GM21825 (cell line): Measurements from ENCODE around the gene SLC35D1.
A peak's percentile ranks its signal among the peaks of the same experiment; 100 is the strongest.

Experiments used
- ATAC-seq: cut with Tn5 transposase; IDR thresholded peaks from one replicate; pipeline ENCODE4 v1.9.1; 2021; ENCODE audit warnings: mild to moderate bottlenecking, moderate library complexity; ENCODE audit not compliant: unreplicated experiment

The SLC35D1 gene

GRCh38 chr1:67044631-67045270, 9.2 kb downstream of the SLC35D1 start:
- peak; percentile 54 for ATAC-seq

DNA sequence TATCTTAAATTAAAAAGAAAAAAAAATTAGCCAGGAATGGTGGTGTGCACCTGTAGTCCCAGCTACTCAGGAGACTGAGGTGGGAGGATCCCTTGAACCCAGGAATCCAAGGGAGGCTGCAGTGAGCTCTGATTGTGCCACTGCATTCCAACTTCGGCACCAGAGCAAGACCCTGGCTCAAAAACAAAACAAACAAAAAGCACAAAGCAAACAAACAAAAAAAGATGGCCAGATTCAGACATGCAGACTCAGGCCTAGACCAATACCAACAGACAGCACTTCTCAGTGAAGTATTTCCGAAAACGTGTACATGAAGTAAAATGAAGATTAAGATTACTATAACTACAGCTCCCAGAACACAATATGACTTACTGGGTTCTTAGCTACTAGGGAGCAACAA, 10.6 kb downstream of the SLC35D1 start:
- ATAC-seq: no peak

- no peak for ATAC-seq
These were observed 12.0 kb downstream of the SLC35D1 start for GRCh38 chr1:67041841-67042503.

- ATAC-seq: no peak
These were observed 13.5 kb downstream of the SLC35D1 start for GRCh38 chr1:67040405-67040804.

DNA sequence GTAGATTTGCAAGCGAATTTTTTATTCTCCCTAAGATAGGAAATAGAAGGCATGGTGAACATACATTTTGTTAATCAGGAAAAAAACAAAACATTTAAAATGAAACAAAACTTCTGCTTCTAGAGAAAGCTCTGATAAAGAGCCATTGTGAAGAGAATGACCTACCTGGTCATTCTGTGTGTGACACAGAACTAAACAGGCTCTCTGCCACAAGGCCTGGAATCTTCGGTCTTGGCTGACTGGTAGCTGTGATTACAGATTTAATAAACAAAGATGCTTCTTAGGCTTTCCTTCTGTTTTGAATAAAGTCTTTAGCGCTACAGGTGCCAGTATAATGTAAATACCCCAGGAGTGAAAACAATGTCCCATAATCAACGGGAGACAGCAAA, 22.1 kb downstream of the SLC35D1 start:
- no peak for ATAC-seq

DNA sequence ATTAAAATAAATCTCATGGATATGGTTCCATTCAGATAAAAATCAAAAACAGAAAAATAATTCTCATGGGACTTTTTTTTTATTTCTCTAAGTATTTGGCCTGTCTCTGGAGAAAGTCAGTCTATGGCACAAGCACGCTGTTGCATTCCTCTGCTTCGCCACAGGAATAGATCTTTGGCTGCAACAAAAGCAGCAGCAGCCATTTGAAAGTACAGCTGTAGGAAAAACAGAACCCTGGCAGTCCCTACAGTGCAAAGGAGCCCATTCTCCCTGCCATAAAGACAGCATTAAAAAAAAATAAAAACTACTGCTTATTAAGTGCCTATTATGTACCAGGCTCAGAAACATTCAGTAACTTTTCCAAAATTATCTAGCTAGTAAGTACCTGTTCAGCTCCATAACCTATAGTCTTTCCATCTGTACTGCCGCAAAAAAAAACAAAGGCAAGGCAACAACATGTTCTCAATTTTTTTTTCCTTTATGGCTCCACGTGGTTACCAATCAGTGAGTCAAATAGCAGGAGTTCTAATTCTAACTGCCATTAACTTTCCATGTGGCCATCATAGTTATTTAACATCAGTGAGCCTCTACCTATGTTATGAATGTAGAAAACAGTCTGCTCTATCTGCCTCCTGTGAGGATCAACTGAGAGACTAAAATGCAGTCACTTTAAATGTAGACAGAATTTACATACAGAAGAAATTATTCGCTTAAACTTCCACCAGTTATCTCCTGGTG, 22.7 kb downstream of the SLC35D1 start:
- ATAC-seq: no peak

GRCh38 chr1:67029472-67029871, 24.5 kb downstream of the SLC35D1 start:
- ATAC-seq: no peak

- ATAC-seq: no peak
These were observed 33.2 kb downstream of the SLC35D1 start for GRCh38 chr1:67020765-67021164.

- ATAC-seq: no peak
These were observed 33.6 kb downstream of the SLC35D1 start for GRCh38 chr1:67020304-67020703.

DNA sequence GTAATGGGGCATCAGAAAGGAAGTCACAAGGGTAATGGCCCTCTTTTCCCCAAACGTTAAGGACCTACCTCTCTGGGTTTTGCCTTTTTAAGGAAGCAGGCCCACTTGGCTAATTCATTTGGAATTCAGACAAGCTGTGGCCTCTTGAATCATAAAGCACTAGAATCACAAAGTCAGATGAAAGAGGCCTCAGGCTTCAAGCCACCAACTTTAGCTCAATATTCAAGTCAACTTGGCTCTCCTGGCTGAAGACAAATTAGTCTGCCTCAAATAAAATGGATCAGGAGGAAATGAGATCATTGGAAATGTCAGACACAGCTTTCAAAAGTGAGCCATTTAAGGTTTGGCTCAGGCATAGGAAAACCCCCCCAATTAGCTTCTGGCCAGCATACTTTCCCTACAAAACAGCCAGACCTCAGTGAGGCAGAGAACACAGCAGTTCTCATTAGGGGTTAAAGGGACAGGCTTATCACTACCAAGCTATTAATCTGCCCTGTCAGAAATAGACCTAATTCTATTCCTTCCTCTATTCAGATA, 34.3 kb downstream of the SLC35D1 start:
- ATAC-seq: no peak

GRCh38 chr1:67019121-67019520, 34.8 kb downstream of the SLC35D1 start:
- no peak for ATAC-seq

DNA sequence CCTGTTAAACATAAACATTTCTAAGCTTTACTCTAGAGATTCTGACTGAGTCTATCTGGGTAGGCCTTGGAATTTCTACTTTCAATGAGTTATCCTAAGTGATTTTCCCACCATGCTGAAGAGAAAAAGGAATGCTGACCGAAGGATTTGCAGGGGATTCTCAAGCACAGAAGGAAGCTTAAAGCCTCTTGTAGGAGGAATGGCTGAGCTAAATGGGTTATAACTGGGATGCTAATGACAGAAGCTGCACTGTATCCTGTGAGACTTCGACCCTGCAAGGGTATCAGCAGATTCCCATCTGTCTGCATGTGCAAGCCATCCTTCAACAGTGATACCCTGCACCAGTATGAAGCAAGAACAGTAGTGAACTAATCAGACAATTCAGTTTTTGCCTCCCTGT, 35.4 kb downstream of the SLC35D1 start:
- no peak for ATAC-seq

GRCh38 chr1:67013573-67013972, 40.4 kb downstream of the SLC35D1 start:
- ATAC-seq: no peak

DNA sequence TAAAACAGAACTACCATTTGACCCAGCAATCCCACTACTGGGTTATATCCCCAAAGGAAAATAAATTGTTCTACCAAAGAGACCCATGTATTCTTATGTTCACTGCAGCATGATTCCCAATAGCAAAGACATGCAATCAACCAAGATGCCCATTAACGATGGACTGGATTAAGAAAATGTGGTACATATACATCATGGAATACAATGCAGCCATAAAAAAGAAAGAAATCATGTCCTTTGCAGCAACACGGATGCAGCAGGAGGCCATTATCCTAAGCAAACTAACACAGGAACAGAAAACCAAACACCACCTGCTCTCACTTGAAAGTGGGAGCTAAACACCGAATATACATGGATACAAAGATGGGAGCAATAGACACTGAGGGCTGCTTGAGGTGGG, 44.2 kb downstream of the SLC35D1 start:
- ATAC-seq: no peak

DNA sequence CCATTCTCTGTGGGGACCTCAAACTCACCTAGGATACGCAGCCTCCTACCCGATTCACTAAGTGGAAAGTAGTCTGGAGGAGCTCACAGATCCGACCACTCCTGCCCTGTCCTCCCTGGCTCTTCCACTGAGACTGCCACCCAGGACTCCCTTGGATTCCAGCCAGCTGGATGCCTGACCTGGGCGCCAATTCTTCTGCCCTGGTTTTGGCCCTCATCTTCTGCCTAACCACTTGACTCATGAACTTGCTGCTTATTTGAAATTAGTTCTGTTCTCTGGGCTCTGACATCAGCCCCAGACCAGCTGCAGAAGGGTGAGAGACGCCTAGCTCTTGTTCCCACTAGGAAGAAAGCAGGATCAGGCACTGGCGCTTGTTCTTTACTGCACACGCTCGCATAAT, 48.9 kb downstream of the SLC35D1 start:
- no peak for ATAC-seq

GRCh38 chr1:67004176-67004575, 49.8 kb downstream of the SLC35D1 start:
- ATAC-seq: no peak

DNA sequence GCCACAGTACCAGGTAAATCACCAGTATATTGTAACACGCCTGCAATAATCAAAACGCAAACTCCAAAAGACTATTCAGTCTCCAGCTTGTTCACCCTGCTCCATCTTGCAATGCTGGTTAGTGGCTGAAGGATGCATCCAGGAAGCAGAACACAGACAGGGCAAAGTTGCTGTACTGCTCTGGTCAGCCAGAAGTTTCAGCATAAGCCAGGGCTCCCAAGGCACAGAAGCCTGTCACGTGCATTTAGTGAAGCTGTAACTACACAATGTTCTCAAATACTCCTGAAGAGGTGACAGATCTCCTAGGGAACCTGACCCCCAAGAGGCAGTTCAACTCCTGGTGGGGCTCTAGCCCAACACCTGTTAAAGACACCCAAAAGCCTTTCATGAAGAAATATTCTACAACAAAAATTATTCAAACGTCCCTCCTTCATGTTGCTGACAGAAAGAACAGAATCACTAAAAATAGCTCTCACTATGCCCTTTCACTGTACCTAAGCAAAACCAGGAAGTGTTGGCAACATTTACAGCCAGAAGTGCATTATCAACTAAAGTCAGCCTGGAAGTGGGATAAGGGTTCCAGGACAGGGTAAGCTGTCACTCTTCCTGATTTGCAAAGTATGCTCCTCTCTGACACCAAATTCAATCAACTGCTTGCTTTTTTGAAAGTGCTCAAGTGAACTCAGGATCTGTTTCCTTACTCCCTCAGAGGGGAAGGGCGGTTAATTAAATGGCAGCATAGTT, 52.1 kb downstream of the SLC35D1 start:
- ATAC-seq: no peak

DNA sequence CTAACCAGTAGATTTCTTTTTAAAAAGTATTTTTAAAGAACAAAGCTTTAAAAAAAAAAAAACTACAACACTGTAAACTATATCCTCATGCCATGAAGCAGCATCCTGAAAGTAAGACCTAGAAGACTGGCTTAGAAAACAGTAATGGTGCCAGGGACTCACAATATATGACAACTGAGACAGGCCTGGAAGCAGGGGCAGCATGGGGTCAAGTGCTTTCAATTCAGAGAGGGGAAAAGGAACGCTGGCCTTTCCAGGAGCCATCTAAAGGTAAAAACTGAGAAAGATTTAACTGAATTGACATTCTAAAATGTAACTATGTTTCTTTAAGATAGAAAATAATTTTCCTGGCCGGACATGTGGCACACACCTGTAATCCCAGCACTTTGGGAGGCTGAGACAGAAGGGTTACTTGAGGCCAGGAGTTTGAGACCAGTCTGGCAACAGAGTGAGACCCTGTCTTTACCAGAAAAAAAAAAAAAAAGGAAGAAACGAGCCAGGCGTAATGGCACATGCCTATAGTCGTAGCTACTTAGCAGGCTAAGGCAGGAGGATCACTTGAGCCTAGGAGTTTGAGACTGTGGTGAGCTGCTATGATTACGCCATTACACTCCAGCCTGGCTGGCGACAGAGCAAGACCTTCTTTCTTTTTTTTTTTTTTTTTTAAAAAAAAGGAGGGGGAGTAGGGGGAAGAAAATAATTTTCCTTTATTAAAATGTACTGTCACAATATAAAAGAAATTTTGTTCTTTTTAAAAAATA, 54.1 kb downstream of the SLC35D1 start:
- no peak for ATAC-seq

- no peak for ATAC-seq
These were observed 55.0 kb downstream of the SLC35D1 start for GRCh38 chr1:66998972-66999371.

GRCh38 chr1:66996018-66996682, 57.8 kb downstream of the SLC35D1 start:
- no peak for ATAC-seq
